RWPE1 (cell line): ENCODE data around the gene ZSWIM5.

Experiments used
- CTCF ChIA-PET: fragments of 350-600 bp; sonication (Branson Sonifier 250); formaldehyde crosslinking; extraction: SDS; loops from one replicate; lab custom pipeline; 2021; lab: Yijun Ruan, JAX
- POLR2A ChIA-PET: fragments of 400-600 bp; formaldehyde crosslinking; extraction: SDS; loops from one replicate; lab custom pipeline; 2020; ENCODE audit warnings: antibody characterized with exemption; ENCODE audit not compliant: low non-redundant PET; lab: Yijun Ruan, JAX
- DNase-seq: peaks from one replicate; pipeline ENCODE4 v3.0.0; 2012; ENCODE audit warnings: low spot score
- H3K27ac ChIP-seq: fragments of 450-650 bp; 2 replicates; pipeline ENCODE4 v1.5.1; 2017
- TF ChIP-seq, protein P1 (sequence below): fragments of 450-650 bp; conservative IDR thresholded peaks from 2 replicates; pipeline ENCODE4 v1.5.1; 2017; ENCODE audit warnings: low read depth, mild to moderate bottlenecking

Gene ZSWIM5

DNA sequence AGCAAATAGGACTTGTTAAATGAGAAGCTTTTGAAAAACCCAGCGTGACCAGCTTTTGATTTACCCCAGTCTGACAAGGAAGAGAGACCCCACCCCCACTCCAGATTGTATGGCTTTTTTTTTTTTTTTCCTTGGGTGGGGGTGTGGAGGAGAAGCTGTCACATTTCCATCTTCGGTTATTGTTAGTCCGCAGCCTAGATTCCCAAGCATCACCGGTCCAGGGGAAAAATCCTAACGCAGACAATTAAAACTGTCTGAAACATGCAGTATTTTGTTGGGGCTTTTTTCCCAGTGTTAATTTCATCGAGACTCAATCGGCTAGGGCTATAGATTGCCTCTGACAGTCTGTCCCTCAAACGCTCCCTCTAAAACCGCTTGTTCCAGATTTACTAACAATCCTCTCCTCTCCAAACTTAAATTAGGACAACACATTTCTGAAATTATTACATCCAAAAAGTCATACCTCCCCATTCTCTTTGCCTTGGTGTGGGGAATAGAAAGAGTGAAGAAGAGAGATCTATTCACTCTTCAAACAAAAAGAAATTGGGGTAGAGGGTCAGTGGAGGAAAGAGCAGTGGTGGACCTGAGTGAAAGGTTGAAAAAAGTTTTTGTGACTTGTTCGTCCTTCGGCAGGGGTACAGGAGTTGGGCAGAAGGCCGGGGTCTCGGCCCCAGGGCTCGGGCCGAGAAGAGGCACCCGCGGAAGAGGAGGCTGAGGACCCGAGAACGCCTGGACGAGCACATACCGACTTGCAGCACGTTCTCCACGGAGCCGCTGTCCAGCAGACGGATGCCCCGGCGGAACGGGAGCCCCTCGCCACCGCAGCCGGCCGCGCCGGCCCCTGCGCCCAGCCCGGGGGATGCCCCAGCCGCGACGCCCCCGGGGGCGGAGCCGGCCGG, 1.1 kb downstream of the ZSWIM5 start:
- TF ChIP-seq, protein P1, sequence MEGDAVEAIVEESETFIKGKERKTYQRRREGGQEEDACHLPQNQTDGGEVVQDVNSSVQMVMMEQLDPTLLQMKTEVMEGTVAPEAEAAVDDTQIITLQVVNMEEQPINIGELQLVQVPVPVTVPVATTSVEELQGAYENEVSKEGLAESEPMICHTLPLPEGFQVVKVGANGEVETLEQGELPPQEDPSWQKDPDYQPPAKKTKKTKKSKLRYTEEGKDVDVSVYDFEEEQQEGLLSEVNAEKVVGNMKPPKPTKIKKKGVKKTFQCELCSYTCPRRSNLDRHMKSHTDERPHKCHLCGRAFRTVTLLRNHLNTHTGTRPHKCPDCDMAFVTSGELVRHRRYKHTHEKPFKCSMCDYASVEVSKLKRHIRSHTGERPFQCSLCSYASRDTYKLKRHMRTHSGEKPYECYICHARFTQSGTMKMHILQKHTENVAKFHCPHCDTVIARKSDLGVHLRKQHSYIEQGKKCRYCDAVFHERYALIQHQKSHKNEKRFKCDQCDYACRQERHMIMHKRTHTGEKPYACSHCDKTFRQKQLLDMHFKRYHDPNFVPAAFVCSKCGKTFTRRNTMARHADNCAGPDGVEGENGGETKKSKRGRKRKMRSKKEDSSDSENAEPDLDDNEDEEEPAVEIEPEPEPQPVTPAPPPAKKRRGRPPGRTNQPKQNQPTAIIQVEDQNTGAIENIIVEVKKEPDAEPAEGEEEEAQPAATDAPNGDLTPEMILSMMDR, result no peak
- no peak overlapping the region for H3K27ac ChIP-seq
- ChIA-PET CTCF (interaction anchor here (0.9 kb wide), 1 partner anchor 10 kb away, joined by 3 read pairs; no protein-coding TSS in a partner anchor), POLR2A (interaction anchor here (0.6 kb wide), 1 partner anchor 242 kb away, joined by 3 read pairs; no protein-coding TSS in a partner anchor)
- DNase-seq, result peak; percentile 18

DNA sequence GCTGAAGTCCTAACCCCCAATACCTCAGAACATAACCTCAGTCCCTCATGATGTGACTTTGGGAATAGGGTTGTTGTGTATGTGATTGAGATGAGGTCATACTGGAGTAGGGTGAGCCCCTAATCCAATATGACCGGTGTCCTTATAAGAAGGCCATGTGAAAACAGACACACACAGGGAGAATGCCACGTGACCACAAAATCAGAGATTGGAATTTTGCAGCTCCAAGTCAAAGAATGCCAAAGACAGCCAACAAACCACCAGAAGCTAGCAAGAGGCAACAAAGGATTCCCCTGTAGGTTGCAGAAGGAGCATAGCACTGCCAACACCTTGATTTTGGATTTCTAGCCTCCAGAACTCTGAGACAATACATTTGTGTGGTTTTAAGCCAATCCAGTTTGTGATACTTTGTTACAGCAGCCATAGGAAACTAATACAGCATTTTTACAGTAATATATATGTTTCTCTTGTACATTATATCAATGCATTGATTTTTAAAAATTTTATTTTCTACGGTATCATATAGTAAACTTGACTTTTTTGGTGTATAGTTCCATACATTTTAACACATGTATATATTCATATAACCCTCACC, 5.4 kb downstream of the ZSWIM5 start:
- H3K27ac ChIP-seq, result no peak overlapping the region
- TF ChIP-seq, protein P1, result no peak
- POLR2A ChIA-PET, result no interaction called here
- DNase-seq, result no peak
- CTCF ChIA-PET, result no interaction called here

DNA sequence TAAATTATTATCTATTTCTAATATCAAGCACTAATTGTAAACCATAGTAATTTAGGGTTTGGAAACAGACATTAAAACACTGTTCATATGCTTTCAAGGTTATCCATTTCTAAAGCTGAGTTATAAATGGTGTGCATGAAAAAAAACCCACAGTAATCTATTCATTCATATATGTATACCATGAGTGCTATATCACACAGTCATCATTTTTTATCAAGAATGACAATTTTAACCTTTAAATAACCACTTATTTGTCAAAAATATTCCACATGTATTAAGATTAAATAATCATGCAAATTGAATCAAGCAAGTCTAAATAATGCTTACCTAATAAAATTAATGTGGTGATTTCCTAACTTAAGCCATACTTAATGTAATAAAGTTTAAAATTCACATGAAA, 6.0 kb downstream of the ZSWIM5 start:
- no peak overlapping the region for H3K27ac ChIP-seq
- ChIA-PET CTCF (no interaction called here), POLR2A (no interaction called here)
- TF ChIP-seq, protein P1, result no peak
- no peak for DNase-seq

DNA sequence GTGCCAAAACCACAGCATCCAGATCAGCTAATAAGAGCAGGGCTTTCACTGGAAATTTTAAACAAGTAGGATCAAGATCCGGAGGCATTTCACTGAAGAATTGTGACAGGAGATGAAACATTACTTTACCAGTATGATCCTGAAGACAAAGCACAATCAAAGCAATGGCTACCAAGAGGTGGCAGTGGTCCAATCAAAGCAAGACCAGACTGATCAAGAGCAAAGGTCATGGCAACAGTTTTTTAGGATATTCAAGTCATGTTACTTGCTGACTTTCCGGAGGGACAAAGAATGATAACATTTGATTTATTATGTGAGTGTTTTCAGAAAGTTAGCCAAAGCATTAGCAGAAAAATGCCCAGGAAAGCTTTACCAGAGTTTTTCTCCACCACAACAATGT, 8.2 kb downstream of the ZSWIM5 start:
- no peak overlapping the region for H3K27ac ChIP-seq
- ChIA-PET POLR2A (no interaction called here), CTCF (no interaction called here)
- DNase-seq, result no peak
- TF ChIP-seq, protein P1, result no peak

DNA sequence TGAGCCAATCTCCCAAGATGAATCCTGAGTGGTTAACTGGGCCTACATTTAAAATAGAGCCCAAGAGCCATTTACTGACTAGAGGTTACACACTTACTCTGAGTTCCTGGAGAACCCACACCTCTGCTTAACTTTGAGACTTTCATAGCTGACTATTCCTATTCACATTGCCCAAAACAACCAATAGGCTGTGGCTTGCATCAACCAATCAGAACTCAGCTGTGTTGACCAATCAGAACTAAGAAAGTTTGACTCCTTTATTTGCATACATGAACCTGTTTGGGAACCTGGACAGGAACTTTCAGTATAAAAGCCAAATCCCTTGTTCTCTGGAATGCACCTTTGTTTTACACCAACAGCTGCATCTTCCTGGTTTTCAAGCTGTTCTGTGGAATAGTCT, 9.5 kb downstream of the ZSWIM5 start:
- H3K27ac ChIP-seq, result no peak overlapping the region
- TF ChIP-seq, protein P1, result no peak
- ChIA-PET POLR2A (no interaction called here), CTCF (no interaction called here)
- no peak for DNase-seq

DNA sequence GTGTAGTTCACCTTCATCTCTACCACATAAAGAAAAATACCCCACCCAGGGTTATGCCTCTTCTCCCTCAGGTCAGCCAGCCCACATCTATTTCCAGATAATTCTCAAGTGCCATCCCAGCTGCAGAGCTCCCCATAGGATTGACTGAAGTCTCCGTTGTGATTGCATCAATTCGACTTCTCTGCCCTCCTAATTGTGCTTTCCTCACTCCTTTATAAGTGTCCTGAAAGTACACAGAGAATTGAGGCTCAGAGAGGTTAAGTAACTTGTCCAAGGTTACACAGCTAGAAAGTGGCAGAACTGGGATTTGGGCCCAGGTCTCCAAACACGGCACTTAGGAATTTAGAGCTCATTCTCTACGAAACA, 15.0 kb downstream of the ZSWIM5 start:
- TF ChIP-seq, protein P1, result no peak
- H3K27ac ChIP-seq, result no peak overlapping the region
- CTCF ChIA-PET, result no interaction called here
- POLR2A ChIA-PET, result no interaction called here
- DNase-seq, result no peak
